ENCODE data around the gene TUBG1.
"Not testable (repeated sequence)": the region's sequence is repeated elsewhere in the genome, so short reads cannot be mapped to it uniquely, and the experiment has no call there.

Gene TUBG1

GRCh38 chr17:42579794-42580551, 29.5 kb upstream of the TUBG1 start:
- DNase-seq (ENCODE audit: low read depth), result no peak

- DNase-seq (ENCODE audit: low read depth), result no peak
Observed at GRCh38 chr17:42581744-42582270, 27.7 kb upstream of the TUBG1 start.

GRCh38 chr17:42584880-42585279, 24.6 kb upstream of the TUBG1 start:
- DNase-seq (ENCODE audit: low read depth), result no peak

- no peak for DNase-seq (ENCODE audit: low read depth)
Observed at GRCh38 chr17:42585353-42585752, 24.1 kb upstream of the TUBG1 start.

- no peak for DNase-seq (ENCODE audit: low read depth)
Observed at GRCh38 chr17:42586514-42587230, 22.8 kb upstream of the TUBG1 start.

GRCh38 chr17:42590886-42591285, 18.6 kb upstream of the TUBG1 start:
- no peak for DNase-seq (ENCODE audit: low read depth)

- no peak for DNase-seq (ENCODE audit: low read depth)
Observed at GRCh38 chr17:42591411-42591810, 18.1 kb upstream of the TUBG1 start.

GRCh38 chr17:42596386-42596785, 13.1 kb upstream of the TUBG1 start:
- no peak for DNase-seq (ENCODE audit: low read depth)

- DNase-seq (ENCODE audit: low read depth), result no peak
Observed at GRCh38 chr17:42598905-42599304, 10.6 kb upstream of the TUBG1 start.

- no peak for DNase-seq (ENCODE audit: low read depth)
Observed at GRCh38 chr17:42603318-42603717, 6.2 kb upstream of the TUBG1 start.

- DNase-seq (ENCODE audit: low read depth), result no peak
Observed at GRCh38 chr17:42607769-42608168, 1.7 kb upstream of the TUBG1 start.

- peak; percentile 3 for DNase-seq (ENCODE audit: low read depth)
Observed at GRCh38 chr17:42608305-42609181, 940 bp upstream of the TUBG1 start.

- DNase-seq (ENCODE audit: low read depth), result not testable (repeated sequence)
Observed at GRCh38 chr17:42609814-42610801, 625 bp downstream of the TUBG1 start.

GRCh38 chr17:42612013-42612412, 2.5 kb downstream of the TUBG1 start:
- DNase-seq (ENCODE audit: low read depth), result no peak

- DNase-seq (ENCODE audit: low read depth), result no peak
Observed at GRCh38 chr17:42613699-42614295, 4.3 kb downstream of the TUBG1 start.

GRCh38 chr17:42617956-42618431, 8.5 kb downstream of the TUBG1 start:
- no peak for DNase-seq (ENCODE audit: low read depth)

- no peak for DNase-seq (ENCODE audit: low read depth)
Observed at GRCh38 chr17:42618442-42619150, 9.1 kb downstream of the TUBG1 start.

GRCh38 chr17:42621987-42622386, 12.5 kb downstream of the TUBG1 start:
- DNase-seq (ENCODE audit: low read depth), result not testable (repeated sequence)

- no peak for DNase-seq (ENCODE audit: low read depth)
Observed at GRCh38 chr17:42623271-42623670, 13.8 kb downstream of the TUBG1 start.

All from activated T-helper 1 cell treated with Interleukin-2 at 50 U/mL for 16 hours (primary cell).